T-helper 2 cell (primary cell): ENCODE results near the gene SLC2A6.

Source experiments
- DNase-seq, 5 experiments: peaks; one replicate each; pipeline versions ENCODE4 v3.0.0 to v3.0.0-alpha.2; 2012 to 2022

Gene SLC2A6

DNA sequence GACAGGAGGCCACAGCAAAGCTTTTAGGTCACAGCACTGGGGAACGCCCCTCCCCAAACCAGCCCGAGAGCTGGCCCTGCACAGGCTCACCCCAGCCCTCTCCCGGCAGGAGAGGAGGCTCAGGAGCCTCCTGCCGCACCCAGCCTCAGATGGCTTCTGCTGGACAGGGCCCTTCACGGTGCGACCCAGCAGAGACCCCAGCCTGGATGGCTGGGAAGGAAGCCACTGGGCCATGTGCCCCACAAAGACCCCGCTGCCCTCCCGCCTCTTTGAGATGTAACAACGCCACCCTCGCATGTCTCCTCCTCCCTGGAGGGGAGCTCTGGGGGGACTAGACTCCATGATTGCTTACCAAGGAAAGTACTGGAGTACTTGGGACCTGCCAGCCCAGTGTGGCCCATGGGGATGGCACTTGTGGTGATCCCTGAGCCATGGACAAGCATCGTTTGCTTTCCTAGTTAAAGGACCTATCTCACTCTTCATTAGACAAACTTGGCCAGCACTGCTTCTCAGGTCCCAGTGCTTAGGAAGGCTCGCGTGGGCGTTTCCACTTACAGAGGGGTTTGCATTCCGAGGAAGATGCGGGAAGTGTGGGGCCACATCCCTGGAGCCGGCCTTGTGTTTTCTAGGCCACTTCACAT is 36.8 kb upstream of the SLC2A6 start:
- DNase-seq: no peak

DNA sequence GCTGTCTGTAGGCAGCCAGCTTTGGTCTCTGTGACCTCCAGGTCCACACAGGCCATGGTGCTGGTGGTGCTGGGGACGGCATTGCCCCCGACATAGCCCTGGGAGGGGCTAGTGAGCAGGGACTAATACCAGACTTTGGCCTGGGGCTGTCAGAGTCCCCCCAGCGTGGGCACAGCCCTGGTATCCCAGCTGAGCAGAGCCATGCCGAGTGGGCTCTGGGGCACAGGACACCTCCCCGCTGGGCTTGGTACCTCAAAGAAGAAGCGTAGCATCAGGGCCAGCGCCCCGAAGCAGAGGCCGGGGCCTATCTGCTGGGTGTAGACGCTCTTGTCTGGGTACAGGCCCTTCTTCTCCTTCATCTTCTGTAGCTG is 36.3 kb upstream of the SLC2A6 start:
- DNase-seq: no peak

DNA sequence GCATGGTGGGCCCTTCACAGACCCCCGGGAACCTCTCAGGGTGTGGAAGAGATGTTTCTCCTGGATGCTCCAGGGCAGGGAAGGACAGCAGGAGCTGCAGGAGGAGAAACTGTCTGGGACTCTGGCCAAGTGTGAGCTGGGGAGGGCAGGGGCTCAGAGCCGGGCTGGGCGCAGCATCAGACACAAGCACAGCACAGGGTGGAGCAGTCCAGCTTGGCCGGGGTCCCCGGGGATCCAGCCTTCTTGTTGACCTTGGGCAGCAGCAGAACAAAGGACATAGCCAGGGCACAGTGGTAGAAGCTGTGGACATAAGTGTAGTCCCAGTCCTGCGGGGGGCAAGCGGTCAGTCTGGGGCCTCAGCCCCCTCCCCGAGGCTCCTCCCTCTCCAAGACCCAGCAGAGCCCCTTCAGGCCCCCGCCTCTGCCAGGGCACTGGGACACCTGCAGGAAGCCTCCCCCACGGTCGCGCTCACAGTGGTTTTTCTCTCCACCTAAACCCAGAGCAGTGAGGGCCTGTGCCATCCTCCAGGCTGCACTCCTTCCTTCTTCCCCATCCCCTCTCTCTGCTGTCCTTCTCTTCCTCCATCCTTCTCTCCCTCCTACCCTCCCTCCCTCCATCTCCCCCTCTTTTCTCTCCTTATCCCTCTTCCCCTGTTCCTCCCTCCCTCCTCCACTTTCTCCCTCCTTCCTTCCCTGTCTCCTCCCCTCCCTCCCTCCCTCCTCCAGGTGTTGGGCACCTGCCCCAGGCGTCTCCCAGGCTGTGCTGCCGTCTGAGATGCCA is 35.8 kb upstream of the SLC2A6 start:
- no peak for DNase-seq

GRCh38 chr9:133513214-133514100 is 34.6 kb upstream of the SLC2A6 start:
- no peak for DNase-seq

GRCh38 chr9:133512253-133513213 is 33.6 kb upstream of the SLC2A6 start:
- DNase-seq: no peak

DNA sequence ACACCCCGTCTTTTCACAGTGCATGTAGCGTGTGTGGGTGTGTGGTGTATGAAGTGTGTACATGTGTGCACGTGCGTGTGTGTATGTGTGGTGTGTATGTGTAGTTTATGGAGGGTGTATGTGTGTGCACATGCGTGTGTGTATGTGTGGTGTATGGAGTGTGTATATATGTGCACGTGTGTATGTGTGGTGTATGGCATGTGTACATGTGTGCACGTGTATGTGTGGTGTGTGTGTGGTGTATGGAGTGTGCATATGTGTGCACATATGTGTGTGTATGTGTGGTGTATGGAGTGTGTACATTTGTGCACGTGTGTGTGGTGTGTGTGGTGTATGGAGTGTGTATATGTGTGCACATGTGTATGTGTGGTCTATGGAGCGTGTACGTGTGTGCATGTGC is 32.7 kb upstream of the SLC2A6 start:
- no peak for DNase-seq

GRCh38 chr9:133510926-133511505 is 32.1 kb upstream of the SLC2A6 start:
- DNase-seq: no peak

DNA sequence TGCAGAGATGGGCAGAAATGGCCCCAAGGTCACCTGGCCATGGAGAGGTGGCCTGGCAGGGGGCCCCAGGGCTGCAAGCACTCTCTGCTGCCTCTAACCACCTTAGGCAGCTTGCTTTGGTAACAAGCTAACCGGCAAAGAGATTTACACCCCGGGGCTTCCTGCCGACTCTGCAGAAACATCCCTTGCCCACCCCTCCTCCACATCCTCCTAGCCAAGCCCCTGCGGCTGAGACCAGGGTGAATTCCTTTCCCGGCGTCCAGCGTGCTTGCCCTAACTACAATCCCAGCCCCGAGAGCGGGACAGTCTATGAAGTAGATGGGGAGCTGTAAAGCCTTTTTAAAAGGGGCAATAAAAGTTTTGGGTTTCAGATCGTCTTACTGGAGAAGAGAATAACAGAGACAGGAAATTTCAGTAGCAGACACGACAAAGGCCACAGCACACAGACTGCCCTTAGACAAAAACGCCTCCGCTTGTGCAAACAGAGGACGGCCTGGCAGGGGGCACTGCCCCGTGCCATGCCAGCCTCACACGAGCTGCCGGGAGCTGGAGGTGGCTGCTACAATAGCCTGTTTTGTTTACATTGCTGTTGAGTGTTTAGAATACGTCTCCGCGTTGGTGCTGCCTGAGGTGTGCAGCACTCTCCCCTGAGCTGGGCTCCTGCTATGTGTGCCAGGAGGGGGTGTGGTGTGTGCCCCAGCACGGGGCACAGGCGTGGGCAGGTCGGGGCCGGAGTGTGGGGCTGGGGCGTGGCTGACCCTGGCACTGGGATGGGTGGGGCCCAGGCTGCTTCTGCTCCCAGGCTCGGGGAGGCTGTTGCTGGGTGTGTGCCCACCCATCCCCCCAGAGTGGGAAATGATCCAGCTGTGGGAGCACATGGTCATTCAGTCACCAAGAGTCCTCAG is 30.5 kb upstream of the SLC2A6 start:
- DNase-seq: peak in 1 of 5 experiments; percentile 36

DNA sequence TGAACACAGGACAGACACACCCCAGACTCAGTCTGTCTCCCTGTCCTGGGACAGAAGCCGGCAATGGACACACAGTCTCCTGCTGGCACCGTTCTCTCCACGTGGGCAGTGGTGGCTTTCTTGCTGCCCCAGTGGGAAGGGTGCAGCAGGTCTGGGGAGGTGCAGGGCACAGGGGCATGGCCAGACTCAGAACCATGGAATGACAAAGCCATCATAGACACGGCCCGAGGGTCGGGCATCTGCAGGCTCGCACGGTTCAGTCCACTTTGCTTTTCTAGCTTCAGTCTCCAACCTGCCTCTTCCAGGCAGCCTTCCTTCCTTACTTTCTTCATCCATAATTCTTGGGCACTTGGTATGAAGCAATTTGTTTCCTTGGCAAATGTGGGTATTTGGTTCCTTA is 29.1 kb upstream of the SLC2A6 start:
- DNase-seq: no peak

DNA sequence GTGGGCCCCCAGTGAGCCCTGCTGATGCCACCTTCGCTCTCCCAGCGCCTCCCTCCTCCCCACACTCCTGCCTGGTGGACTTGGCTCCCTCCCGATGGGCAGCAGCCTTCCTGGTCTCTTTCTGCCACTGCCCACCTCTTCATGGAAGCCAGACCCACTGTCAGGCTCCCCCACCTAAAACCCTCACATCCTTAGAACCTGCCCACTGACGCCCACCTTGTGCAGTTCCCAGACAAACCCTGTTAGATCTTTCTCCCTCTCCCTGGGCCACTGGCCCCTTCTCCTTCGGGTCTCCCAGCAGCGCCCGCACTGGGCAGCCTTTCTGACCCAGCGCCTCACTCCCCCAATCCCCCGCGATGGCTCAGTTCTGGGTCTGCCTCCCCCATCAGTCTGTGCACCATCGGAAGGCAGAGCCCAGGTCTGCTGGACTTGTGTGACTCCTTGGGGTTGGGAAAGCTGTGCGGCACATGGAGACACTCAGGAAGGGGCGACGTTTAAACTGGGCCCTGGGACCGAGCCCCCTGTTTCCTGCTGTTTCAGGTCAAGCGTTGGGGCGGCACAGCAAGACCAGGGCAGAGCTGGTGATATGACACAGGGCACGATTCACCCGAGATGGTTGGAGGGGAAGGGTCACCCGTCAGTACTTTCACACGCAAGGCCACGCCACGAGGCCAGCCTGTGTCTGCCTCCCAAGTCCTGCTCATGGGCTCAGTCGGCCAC is 28.5 kb upstream of the SLC2A6 start:
- no peak for DNase-seq

DNA sequence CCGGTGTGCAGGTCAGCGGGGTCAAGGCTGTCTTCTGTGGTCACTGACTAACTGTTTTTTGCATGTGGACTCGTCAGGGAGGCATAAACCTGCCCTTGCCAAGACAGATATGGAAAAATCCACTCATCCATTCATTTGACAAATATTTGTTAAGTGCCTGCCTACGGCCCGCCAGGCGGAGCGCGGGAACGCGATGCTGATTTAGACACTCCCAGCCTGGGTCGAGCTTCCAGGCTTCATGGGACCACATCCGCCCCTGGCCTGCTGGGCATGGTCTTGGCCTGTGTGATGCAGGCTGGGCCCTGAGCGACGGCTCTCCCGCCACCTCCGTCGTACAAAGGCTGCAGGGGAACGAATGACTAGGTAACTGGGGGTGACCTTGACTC is 27.7 kb upstream of the SLC2A6 start:
- DNase-seq: no peak

DNA sequence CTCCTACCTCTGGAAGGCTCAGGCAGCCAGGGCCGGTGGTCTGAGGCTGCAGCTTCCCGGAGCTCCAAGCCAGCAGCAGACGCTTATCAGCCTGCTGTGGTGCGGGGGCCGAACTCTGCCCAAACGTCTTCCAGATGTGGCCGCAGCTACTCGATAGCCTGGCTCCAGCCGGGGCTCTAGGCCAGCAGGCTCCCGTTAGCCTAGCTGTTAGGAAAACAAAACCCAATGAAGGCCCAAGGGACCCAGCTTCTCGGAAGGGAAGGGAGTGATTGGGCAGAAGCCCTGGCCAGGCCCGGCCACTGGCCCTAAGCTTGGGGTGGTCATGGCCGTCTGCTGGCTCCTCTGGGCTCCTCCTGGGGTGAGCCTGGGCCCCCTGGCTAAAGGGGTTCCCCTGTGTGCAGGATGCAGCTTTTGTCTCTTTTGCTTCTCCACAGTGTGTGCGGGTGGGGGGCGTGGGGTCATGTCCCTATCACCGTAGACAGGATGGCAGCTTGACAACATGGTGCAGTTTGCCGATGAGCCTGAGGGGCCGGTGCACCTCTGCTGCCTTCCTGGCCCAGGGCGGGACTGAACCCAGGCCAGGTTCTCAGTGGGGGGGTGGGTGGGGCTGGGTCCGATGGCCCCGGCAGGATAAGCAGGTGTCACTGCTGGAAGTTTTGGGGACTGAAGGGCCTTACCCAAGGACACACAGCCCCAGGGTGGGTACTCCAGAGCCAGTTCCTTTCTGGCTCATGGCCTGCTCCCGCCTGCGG is 27.2 kb upstream of the SLC2A6 start:
- DNase-seq: no peak

DNA sequence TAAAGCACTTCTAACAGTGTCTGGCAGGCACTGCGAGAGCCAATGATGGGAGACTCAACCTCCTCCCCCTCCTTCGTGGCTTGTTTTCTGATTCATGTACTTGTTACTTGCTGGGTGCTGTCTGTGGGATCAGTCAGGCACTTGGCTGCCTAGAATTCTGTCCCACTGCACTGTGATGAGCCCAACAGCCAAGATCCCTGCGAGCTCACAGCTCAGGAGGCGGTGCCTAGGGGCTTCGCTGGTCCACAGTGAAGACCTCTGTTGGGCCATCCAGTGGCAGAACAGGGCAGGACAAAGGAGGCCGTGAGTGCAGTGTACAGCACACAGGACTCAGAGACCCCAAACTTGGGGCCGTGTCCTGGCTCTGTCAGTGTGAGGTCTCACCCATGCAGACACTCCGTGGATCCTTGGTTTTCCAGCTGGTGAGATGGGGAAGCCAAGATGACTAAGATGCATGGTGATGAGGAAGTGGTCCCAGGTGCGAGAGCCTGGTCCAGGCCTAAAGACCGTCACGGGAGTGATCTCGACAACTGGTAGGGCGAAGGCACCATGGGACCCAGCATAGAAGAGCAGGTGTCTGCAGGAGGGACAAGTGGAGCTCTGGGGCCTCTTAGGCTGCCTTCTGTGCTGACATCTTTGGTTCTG is 26.4 kb upstream of the SLC2A6 start:
- DNase-seq: no peak

DNA sequence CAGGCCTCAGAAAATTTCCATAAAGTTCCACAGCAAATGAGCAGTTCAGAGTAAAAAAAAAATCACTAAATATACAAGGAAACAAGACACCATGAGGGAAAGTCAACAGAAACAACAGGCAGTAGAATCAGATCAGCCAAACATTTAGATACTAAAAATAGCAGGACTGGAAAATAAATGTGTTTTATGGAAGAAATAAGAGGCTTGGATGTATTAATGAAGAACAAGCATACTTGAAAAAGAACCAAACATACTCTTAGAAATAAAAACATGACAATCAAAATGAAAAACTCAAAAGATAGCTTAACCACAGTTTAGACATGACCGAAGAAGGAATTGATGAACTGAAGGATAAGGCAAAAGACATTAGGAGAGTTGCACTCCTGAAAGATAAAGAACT is 23.2 kb upstream of the SLC2A6 start:
- DNase-seq: no peak

- DNase-seq: no peak
These were observed 21.0 kb upstream of the SLC2A6 start for GRCh38 chr9:133499892-133500270.

GRCh38 chr9:133499132-133499891 is 20.4 kb upstream of the SLC2A6 start:
- DNase-seq: no peak

DNA sequence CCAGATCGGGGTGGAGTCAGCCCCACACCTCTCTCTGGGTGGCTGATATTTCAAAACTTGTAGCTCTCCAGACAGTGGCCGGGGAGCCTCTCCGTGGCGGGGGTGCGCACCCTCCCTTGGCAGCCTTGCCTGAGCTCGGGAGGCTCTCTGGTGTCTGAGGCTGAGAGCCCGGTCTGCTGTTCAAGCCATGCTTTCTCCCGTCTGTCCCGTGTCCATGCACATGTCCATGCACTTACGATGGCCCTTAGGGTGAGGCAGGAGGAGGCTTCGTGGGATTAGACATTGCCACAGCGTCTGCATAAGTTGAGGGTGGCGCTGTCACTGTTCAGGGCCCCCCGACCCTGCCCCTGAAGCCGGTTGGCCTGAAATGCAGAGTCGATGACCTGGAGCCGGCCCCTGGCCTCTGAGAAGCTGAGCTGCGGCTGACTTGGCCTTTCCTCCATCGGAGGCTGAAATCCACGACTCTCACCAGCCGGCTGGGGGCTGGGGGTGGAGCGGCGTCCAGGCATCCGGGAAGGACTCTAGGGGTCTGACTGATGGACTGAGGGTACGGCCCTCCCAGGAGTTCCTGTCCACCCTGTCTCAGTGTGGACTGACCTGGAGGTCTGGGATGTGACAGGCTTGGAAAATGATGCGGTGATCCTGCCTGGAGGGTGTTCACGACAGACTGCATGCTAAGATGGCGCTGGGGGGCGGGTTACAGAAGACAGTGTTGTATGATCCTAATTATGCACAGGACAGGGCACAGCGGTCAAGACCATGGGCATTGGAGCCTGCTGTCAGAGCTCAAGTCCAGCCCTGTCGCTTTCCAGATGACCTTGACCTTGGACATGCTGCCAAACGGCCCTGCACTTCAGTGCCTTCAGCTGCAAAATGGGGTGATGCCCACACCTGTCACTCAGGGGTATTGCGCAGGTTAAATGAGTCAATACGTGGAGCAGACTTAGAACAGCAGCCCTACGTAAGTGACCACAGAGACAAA is 18.3 kb upstream of the SLC2A6 start:
- no peak for DNase-seq
